GM19099 (cell line): ENCODE measurements around the gene TSPAN15.

Experiments
- POLR2A ChIP-seq: IDR thresholded peaks from 3 replicates; pipeline ENCODE4 v1.6.1; 2011; ENCODE audit warnings: low read depth; ENCODE audit not compliant: insufficient read length; ENCODE audit errors: extremely low read depth

Gene TSPAN15

GRCh38 chr10:69505636-69506318, 54.5 kb downstream of the TSPAN15 start:
- no peak for TF ChIP-seq POLR2A

- no peak for TF ChIP-seq POLR2A
Observed at GRCh38 chr10:69506487-69506833, 55.2 kb downstream of the TSPAN15 start.

- no peak for TF ChIP-seq POLR2A
Observed at GRCh38 chr10:69506834-69507713, 55.8 kb downstream of the TSPAN15 start.

GRCh38 chr10:69508738-69509340, 57.6 kb downstream of the TSPAN15 start:
- TF ChIP-seq POLR2A: no peak

- no peak for TF ChIP-seq POLR2A
Observed at GRCh38 chr10:69512901-69513300, 61.6 kb downstream of the TSPAN15 start.

GRCh38 chr10:69513617-69514016, 62.4 kb downstream of the TSPAN15 start:
- TF ChIP-seq POLR2A: no peak

GRCh38 chr10:69515699-69516259, 64.5 kb downstream of the TSPAN15 start:
- TF ChIP-seq POLR2A: no peak

GRCh38 chr10:69516316-69516715, 65.1 kb downstream of the TSPAN15 start:
- no peak for TF ChIP-seq POLR2A

- no peak for TF ChIP-seq POLR2A
Observed at GRCh38 chr10:69516796-69517195, 65.5 kb downstream of the TSPAN15 start.

- TF ChIP-seq POLR2A: no peak
Observed at GRCh38 chr10:69517271-69517848, 66.1 kb downstream of the TSPAN15 start.

GRCh38 chr10:69527961-69528360, 76.7 kb downstream of the TSPAN15 start:
- no peak for TF ChIP-seq POLR2A

GRCh38 chr10:69533658-69534057, 82.4 kb downstream of the TSPAN15 start:
- no peak for TF ChIP-seq POLR2A

GRCh38 chr10:69537449-69537848, 86.2 kb downstream of the TSPAN15 start:
- TF ChIP-seq POLR2A: no peak

GRCh38 chr10:69538461-69538860, 87.2 kb downstream of the TSPAN15 start:
- TF ChIP-seq POLR2A: no peak

- TF ChIP-seq POLR2A: no peak
Observed at GRCh38 chr10:69541463-69541862, 90.2 kb downstream of the TSPAN15 start.

- no peak for TF ChIP-seq POLR2A
Observed at GRCh38 chr10:69549959-69550358, 98.7 kb downstream of the TSPAN15 start.

- TF ChIP-seq POLR2A: no peak
Observed at GRCh38 chr10:69552268-69552667, 101.0 kb downstream of the TSPAN15 start.
